ENCODE data around the gene PUS10. TPM values are rescaled to one million over a fixed set of nuclear protein-coding genes. Genes with fewer than 3 reads are reported as not detected.

PUS10 gene
- total RNA-seq = 8.4 TPM

GRCh38 chr2:61017556-61018317 is at the start of gene PUS10, which contains the start of gene PEX13:
Gene PUS10 (minus strand): TSS chr2:61018255. CDS start chr2:61011890, 6,365 bp downstream.
Gene PEX13 (plus strand): TSS chr2:61017720. CDS start chr2:61017760, 40 bp downstream.

GRCh38 chr2:61065714-61066709 is 48.0 kb upstream of the PUS10 start, which contains the start of gene SANBR:
Gene SANBR (plus strand): TSS chr2:61065871. CDS start chr2:61070351, 4,480 bp downstream.

Small RNA genes within 50 kb of the gene (small RNA-seq; reads per million reads assigned to genes)
- gene RNA5SP95 (ENCODE audit: low replicate concordance) (not detected), gene RNU4-51P (ENCODE audit: low replicate concordance) (3.1 reads per million, percentile 92 among the genes with 10 or more reads in this experiment)

Other genes starting within 250 kb of the PUS10 start
- gene REL, start 136.7 kb downstream of the PUS10 start, total RNA-seq = 19.3 TPM
- 43.7 TPM for gene PEX13, start 535 bp downstream of the PUS10 start, total RNA-seq
- 13.1 TPM for gene SANBR, start 47.6 kb upstream of the PUS10 start, total RNA-seq
- gene C2orf74, start 143.9 kb upstream of the PUS10 start, total RNA-seq = 8.2 TPM

Data from metanephros (tissue), 2 donors.